Amniotic stem cell (primary cell): ENCODE results near the gene LRFN2.

Experiments used
- DNase-seq: peaks from one replicate; lab custom pipeline; 2025; lab: John Stamatoyannopoulos, UW

Gene LRFN2

DNA sequence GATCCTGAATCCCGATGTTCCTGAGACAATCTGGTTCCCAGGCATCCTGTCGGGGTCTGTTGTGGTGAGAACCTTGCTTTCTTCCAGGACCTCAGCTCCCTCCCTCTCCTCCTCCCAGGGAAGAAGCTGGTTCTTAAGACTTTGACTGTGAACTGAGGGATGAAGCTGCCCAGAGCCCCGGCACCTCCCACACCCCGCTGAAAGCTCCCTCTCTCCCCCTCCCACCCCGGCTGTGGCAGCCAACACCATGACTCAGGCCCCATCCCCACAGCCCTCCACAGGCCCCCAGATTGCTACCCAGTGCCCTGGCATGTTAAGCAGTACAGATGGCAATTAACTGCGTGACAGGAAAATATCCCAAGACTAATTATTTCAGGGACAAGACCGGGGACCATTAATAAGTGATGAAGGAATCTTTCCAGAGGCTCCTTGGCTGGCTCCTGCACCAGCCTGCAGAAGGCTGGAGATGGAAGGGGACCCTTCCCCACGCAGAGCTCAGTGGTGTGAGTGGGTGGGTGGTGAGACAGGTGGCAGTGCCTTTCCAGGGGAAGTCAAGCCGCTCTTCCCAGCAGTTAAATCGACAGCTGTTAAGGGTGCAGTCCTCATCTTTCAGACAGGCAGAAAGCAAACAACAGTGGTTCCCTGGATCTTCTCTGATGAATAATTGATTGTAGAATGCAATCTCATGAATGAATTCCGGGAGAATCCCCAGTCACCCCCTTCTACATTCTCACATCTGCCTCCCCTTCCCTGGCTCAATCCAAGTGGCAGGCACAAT is 237.9 kb downstream of the LRFN2 start:
- DNase-seq: no peak

DNA sequence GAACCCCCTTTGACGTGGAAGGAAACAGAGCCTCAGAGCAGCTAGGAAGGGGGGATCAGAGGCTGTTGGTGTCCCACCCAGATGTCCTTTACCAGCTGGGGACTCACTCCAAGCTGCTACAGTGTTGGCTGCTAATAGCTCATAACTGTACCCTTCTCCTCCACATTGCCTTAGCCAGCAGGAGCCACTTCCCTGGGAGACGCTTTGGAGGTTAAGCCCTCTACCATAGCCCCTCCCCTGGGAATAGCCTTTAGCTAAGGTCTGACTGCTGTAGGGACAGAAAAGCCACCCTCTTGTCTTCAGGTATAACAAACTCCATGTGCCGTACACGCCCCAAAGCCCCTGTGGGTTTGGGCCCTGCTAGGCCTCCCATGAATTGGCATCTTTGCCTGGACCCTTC is 238.6 kb downstream of the LRFN2 start:
- no peak for DNase-seq

GRCh38 chr6:40347571-40348011 is 239.6 kb downstream of the LRFN2 start:
- no peak for DNase-seq

GRCh38 chr6:40346246-40346645 is 240.9 kb downstream of the LRFN2 start:
- DNase-seq: no peak

- no peak for DNase-seq
Observed at GRCh38 chr6:40344566-40345167, 242.5 kb downstream of the LRFN2 start.

- no peak for DNase-seq
Observed at GRCh38 chr6:40343877-40344565, 243.1 kb downstream of the LRFN2 start.

DNA sequence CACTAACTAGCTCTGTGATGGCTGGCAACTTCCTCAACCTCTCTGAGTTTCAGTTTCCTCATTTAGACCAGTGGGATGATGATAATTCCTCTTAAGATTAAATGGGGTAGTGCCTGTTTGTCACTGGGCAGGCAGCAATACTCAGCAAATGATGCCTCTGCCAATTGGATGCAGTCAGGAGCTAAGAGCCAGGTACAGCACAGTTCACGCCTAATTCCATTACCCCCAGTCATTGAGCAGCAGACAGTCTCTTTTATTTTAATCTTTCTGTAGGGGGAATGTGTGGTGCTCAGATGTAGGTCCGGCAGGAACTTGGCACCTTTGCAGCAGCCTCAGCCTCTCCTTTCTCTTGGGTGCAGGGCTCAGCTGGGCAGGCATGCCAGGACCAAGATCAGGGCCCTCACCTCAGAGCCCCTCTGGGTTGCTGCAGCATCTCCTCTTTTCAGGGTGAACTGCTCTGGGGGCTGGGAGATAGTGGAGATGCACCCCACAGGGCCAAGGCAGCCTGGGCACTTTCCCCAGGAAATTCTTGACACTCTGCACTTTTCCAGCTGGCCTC is 243.8 kb downstream of the LRFN2 start:
- DNase-seq: no peak

GRCh38 chr6:40342723-40343122 is 244.4 kb downstream of the LRFN2 start:
- no peak for DNase-seq

DNA sequence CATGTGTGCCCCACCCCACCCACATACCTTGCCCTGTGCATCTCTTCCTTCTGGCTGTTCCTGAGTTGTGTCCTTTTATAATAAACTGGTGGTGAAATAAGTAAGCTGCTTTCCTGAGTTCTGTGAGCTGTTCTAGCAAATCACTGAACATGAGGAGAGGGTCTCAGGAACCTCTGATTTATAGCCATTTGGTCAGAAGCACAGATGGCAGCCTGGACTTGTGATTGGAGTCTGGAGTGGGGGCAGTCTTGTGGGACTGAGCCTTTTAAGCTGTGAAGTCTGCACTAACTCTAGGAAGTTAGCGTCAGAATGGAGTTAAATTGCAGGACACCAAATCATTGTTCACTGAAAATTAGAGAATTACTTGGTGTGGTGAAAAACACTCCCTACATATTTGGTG is 245.4 kb downstream of the LRFN2 start:
- DNase-seq: no peak
